ENCODE results near the gene CFAP77. TPM values are rescaled to one million over a fixed set of nuclear protein-coding genes. Genes with fewer than 3 reads are reported as not detected.
A peak's percentile ranks its signal among the peaks of the same experiment; 100 is the strongest.

The CFAP77 gene
- total RNA-seq, 1 donor from 2014 or later, result not detected

- intact Hi-C loops (cut with micrococcal nuclease), result no loop called here
- no peaks in the 10 kb centered on the region for H3K27me3 Mint-ChIP-seq (ENCODE audit: insufficient read depth)
- H3K4me3 Mint-ChIP-seq, result no peak overlapping the region
- no peaks in the 10 kb centered on the region for H3K9me3 Mint-ChIP-seq
- H3K27ac Mint-ChIP-seq, result peak overlapping the region; percentile 61
- H3K4me1 Mint-ChIP-seq (ENCODE audit: low read depth), result peaks cover 35% of the 10 kb centered on the region
- H3K36me3 Mint-ChIP-seq (ENCODE audit: low read depth), result peaks cover 56% of the 10 kb centered on the region
- no peak for DNase-seq (ENCODE audit: low spot score)
Observed at GRCh38 chr9:132384376-132384775, 25.6 kb upstream of the CFAP77 start.

GRCh38 chr9:132387133-132387532 lies 22.9 kb upstream of the CFAP77 start:
- Mint-ChIP-seq H3K4me3 (no peak overlapping the region), H3K27me3 (ENCODE audit: insufficient read depth) (no peaks in the 10 kb centered on the region), H3K4me1 (ENCODE audit: low read depth) (peaks cover 27% of the 10 kb centered on the region), H3K27ac (no peak overlapping the region), H3K36me3 (ENCODE audit: low read depth) (peaks cover 60% of the 10 kb centered on the region), H3K9me3 (no peaks in the 10 kb centered on the region)
- DNase-seq (ENCODE audit: low spot score), result no peak
- intact Hi-C loops (cut with micrococcal nuclease), result no loop called here

GRCh38 chr9:132390966-132391365 lies 19.0 kb upstream of the CFAP77 start:
- Mint-ChIP-seq H3K36me3 (ENCODE audit: low read depth) (peaks cover 44% of the 10 kb centered on the region), H3K4me1 (ENCODE audit: low read depth) (no peaks in the 10 kb centered on the region)

GRCh38 chr9:132391449-132391848 lies 18.6 kb upstream of the CFAP77 start:
- intact Hi-C loops (cut with micrococcal nuclease), result no loop called here
- Mint-ChIP-seq H3K27me3 (ENCODE audit: insufficient read depth) (no peaks in the 10 kb centered on the region), H3K27ac (no peak overlapping the region), H3K9me3 (no peaks in the 10 kb centered on the region), H3K4me3 (no peak overlapping the region), H3K36me3 (ENCODE audit: low read depth) (peaks cover 41% of the 10 kb centered on the region), H3K4me1 (ENCODE audit: low read depth) (no peaks in the 10 kb centered on the region)
- DNase-seq (ENCODE audit: low spot score), result no peak

More at GRCh38 chr9:132390966-132391365, 19.0 kb upstream of the CFAP77 start:
- no peaks in the 10 kb centered on the region for H3K27me3 Mint-ChIP-seq (ENCODE audit: insufficient read depth)
- H3K4me3 Mint-ChIP-seq, result no peak overlapping the region
- H3K27ac Mint-ChIP-seq, result no peak overlapping the region
- no peak for DNase-seq (ENCODE audit: low spot score)
- intact Hi-C loops (cut with micrococcal nuclease), result no loop called here
- no peaks in the 10 kb centered on the region for H3K9me3 Mint-ChIP-seq

GRCh38 chr9:132395560-132395959 lies 14.5 kb upstream of the CFAP77 start:
- DNase-seq (ENCODE audit: low spot score), result no peak
- no peaks in the 10 kb centered on the region for H3K4me1 Mint-ChIP-seq (ENCODE audit: low read depth)
- intact Hi-C loops (cut with micrococcal nuclease), result no loop called here
- H3K27me3 Mint-ChIP-seq (ENCODE audit: insufficient read depth), result no peaks in the 10 kb centered on the region
- no peak overlapping the region for H3K27ac Mint-ChIP-seq
- H3K9me3 Mint-ChIP-seq, result no peaks in the 10 kb centered on the region
- H3K36me3 Mint-ChIP-seq (ENCODE audit: low read depth), result peaks cover 32% of the 10 kb centered on the region
- no peak overlapping the region for H3K4me3 Mint-ChIP-seq

- intact Hi-C loops (cut with micrococcal nuclease), result loop anchor here (10.0 kb wide), 1 partner anchor 743 kb away; no protein-coding TSS in a partner anchor
- peaks cover 41% of the 10 kb centered on the region for H3K36me3 Mint-ChIP-seq (ENCODE audit: low read depth)
- H3K4me1 Mint-ChIP-seq (ENCODE audit: low read depth), result peaks cover 39% of the 10 kb centered on the region
- peak overlapping the region; percentile 37 for H3K27ac Mint-ChIP-seq
- no peak for DNase-seq (ENCODE audit: low spot score)
- no peak overlapping the region for H3K4me3 Mint-ChIP-seq
- no peaks in the 10 kb centered on the region for H3K9me3 Mint-ChIP-seq
- H3K27me3 Mint-ChIP-seq (ENCODE audit: insufficient read depth), result no peaks in the 10 kb centered on the region
Observed at GRCh38 chr9:132401824-132402223, 8.2 kb upstream of the CFAP77 start.

- H3K4me1 Mint-ChIP-seq (ENCODE audit: low read depth), result peaks cover 43% of the 10 kb centered on the region
- peaks cover 3% of the 10 kb centered on the region for H3K27me3 Mint-ChIP-seq (ENCODE audit: insufficient read depth)
- H3K27ac Mint-ChIP-seq, result peak overlapping the region; percentile 91
- intact Hi-C loops (cut with micrococcal nuclease), result loop anchor here (1.0 to 10.0 kb wide), 3 partner anchors 49 to 1280 kb away; partner anchors contain the start of gene NUP214
- peak; percentile 16 for DNase-seq (ENCODE audit: low spot score)
- H3K36me3 Mint-ChIP-seq (ENCODE audit: low read depth), result peaks cover 32% of the 10 kb centered on the region
- H3K4me3 Mint-ChIP-seq, result peak overlapping the region; percentile 87
- H3K9me3 Mint-ChIP-seq, result no peaks in the 10 kb centered on the region
Observed at GRCh38 chr9:132404228-132404881, 5.7 kb upstream of the CFAP77 start.

GRCh38 chr9:132406554-132407122 lies 3.4 kb upstream of the CFAP77 start, which contains the start of gene TTF1:
Gene TTF1, minus strand, starts transcription at chr9:132406840. Its CDS starts 4,019 bp downstream, at chr9:132402821.
- Mint-ChIP-seq H3K9me3 (no peaks in the 10 kb centered on the region), H3K4me1 (ENCODE audit: low read depth) (peaks cover 52% of the 10 kb centered on the region)
- DNase-seq (ENCODE audit: low spot score), result peak; percentile 91

GRCh38 chr9:132407196-132407595 lies 2.8 kb upstream of the CFAP77 start:
- DNase-seq (ENCODE audit: low spot score), result no peak
- H3K4me3 Mint-ChIP-seq, result peak overlapping the region; percentile 87
- peak overlapping the region; percentile 91 for H3K27ac Mint-ChIP-seq
- H3K4me1 Mint-ChIP-seq (ENCODE audit: low read depth), result peaks cover 51% of the 10 kb centered on the region
- peaks cover 21% of the 10 kb centered on the region for H3K27me3 Mint-ChIP-seq (ENCODE audit: insufficient read depth)
- H3K9me3 Mint-ChIP-seq, result no peaks in the 10 kb centered on the region
- intact Hi-C loops (cut with micrococcal nuclease), result loop anchor here (2.0 to 10.0 kb wide), 3 partner anchors 266 to 1755 kb away; partner anchors contain the start of gene RNU6ATAC
- H3K36me3 Mint-ChIP-seq (ENCODE audit: low read depth), result peaks cover 22% of the 10 kb centered on the region

More at GRCh38 chr9:132406554-132407122, 3.4 kb upstream of the CFAP77 start, which contains the start of gene TTF1:
- Mint-ChIP-seq H3K27me3 (ENCODE audit: insufficient read depth) (peaks cover 16% of the 10 kb centered on the region), H3K4me3 (peak within 1 kb of the TSS; percentile 87), H3K36me3 (ENCODE audit: low read depth) (peaks cover 27% of the 10 kb centered on the region), H3K27ac (peak within 1 kb of the TSS; percentile 91)
- intact Hi-C loops (cut with micrococcal nuclease), result loop anchor here (1.0 to 10.0 kb wide), 4 partner anchors 55 to 1756 kb away; partner anchors contain the start of gene RNU6ATAC

- intact Hi-C loops (cut with micrococcal nuclease), result loop anchor here (5.0 to 10.0 kb wide), 2 partner anchors 736 to 1754 kb away; partner anchors contain the start of gene RNU6ATAC
- Mint-ChIP-seq H3K27ac (no peak overlapping the region), H3K27me3 (ENCODE audit: insufficient read depth) (peaks cover 32% of the 10 kb centered on the region), H3K36me3 (ENCODE audit: low read depth) (peaks cover 13% of the 10 kb centered on the region), H3K4me1 (ENCODE audit: low read depth) (peaks cover 52% of the 10 kb centered on the region), H3K9me3 (no peaks in the 10 kb centered on the region), H3K4me3 (no peak overlapping the region)
- DNase-seq (ENCODE audit: low spot score), result no peak
Observed at GRCh38 chr9:132408521-132408920, 1.5 kb upstream of the CFAP77 start.

GRCh38 chr9:132410642-132411041 lies 631 bp downstream of the CFAP77 start:
- Mint-ChIP-seq H3K27ac (peak overlapping the region; percentile 31), H3K36me3 (ENCODE audit: low read depth) (peaks cover 2% of the 10 kb centered on the region), H3K9me3 (no peaks in the 10 kb centered on the region), H3K4me1 (ENCODE audit: low read depth) (peaks cover 34% of the 10 kb centered on the region), H3K27me3 (ENCODE audit: insufficient read depth) (peaks cover 51% of the 10 kb centered on the region), H3K4me3 (peak overlapping the region; percentile 56)
- no peak for DNase-seq (ENCODE audit: low spot score)
- intact Hi-C loops (cut with micrococcal nuclease), result loop anchor here (1.0 to 5.0 kb wide), 6 partner anchors 77 to 562 kb away; no protein-coding TSS in a partner anchor

GRCh38 chr9:132411091-132411508 lies 1.1 kb downstream of the CFAP77 start:
- Mint-ChIP-seq H3K27me3 (ENCODE audit: insufficient read depth) (peaks cover 52% of the 10 kb centered on the region), H3K9me3 (no peaks in the 10 kb centered on the region), H3K4me1 (ENCODE audit: low read depth) (peaks cover 29% of the 10 kb centered on the region), H3K36me3 (ENCODE audit: low read depth) (no peaks in the 10 kb centered on the region), H3K27ac (no peak overlapping the region), H3K4me3 (peak overlapping the region; percentile 56)
- intact Hi-C loops (cut with micrococcal nuclease), result loop anchor here (1.0 to 5.0 kb wide), 5 partner anchors 76 to 562 kb away; no protein-coding TSS in a partner anchor
- DNase-seq (ENCODE audit: low spot score), result peak; percentile 63

GRCh38 chr9:132412089-132412488 lies 2.1 kb downstream of the CFAP77 start:
- intact Hi-C loops (cut with micrococcal nuclease), result loop anchor here (1.0 to 5.0 kb wide), 2 partner anchors 75 to 388 kb away; no protein-coding TSS in a partner anchor
- no peak overlapping the region for H3K27ac Mint-ChIP-seq
- H3K27me3 Mint-ChIP-seq (ENCODE audit: insufficient read depth), result peaks cover 60% of the 10 kb centered on the region
- no peak overlapping the region for H3K4me3 Mint-ChIP-seq
- peak; percentile 14 for DNase-seq (ENCODE audit: low spot score)
- H3K9me3 Mint-ChIP-seq, result no peaks in the 10 kb centered on the region
- no peaks in the 10 kb centered on the region for H3K36me3 Mint-ChIP-seq (ENCODE audit: low read depth)
- H3K4me1 Mint-ChIP-seq (ENCODE audit: low read depth), result peaks cover 24% of the 10 kb centered on the region
